Kidney (tissue), 14 donors: ENCODE results near the gene CRTC1. TPM values are rescaled to one million over a fixed set of nuclear protein-coding genes. Genes with fewer than 3 reads are reported as not detected.
A peak's percentile ranks its signal among the peaks of the same experiment; 100 is the strongest.

Source experiments
- DNase-seq, 5 donors: peaks; one replicate each; pipeline ENCODE4 v3.0.0-alpha.2; 2013 to 2020
- FAIRE-seq: peaks from 2 replicates; lab custom pipeline; 2012; peaks lifted over from hg19 to GRCh38; lab: Jason Lieb, UNC
- H3K27ac ChIP-seq, 2 donors: one replicate each; pipeline ENCODE4 v1.7.0; 2013; ENCODE audit warnings: low read depth in 2 of 2, low read length in 2 of 2, inconsistent platforms in 1 of 2
- H3K27me3 ChIP-seq: one replicate; pipeline ENCODE4 v1.7.1; 2013; ENCODE audit warnings: low read length, inconsistent platforms; ENCODE audit not compliant: control insufficient read depth, insufficient read depth
- H3K36me3 ChIP-seq, 3 donors: one replicate each; pipeline versions ENCODE4 v1.7.0 to v1.7.1; 2013; ENCODE audit warnings: low read length in 3 of 3, control low read depth in 1 of 3, inconsistent platforms in 1 of 3; ENCODE audit not compliant: insufficient read depth in 3 of 3, control insufficient read depth in 2 of 3
- H3K4me1 ChIP-seq, 3 donors: one replicate each; pipeline versions ENCODE4 v1.7.0 to v1.7.1; 2013; ENCODE audit warnings: low read length in 3 of 3, inconsistent platforms in 1 of 3, low read depth in 1 of 3; ENCODE audit not compliant: control insufficient read depth in 2 of 3, insufficient read depth in 2 of 3
- H3K4me3 ChIP-seq, 3 donors: one replicate each; pipeline versions ENCODE4 v1.7.0 to v1.8.1; 2013; ENCODE audit warnings: low read length in 3 of 3, control low read depth in 1 of 3, inconsistent platforms in 1 of 3
- H3K9ac ChIP-seq, 3 donors: one replicate each; pipeline versions ENCODE4 v1.7.0 to v1.7.1; 2013; ENCODE audit warnings: low read length in 3 of 3, control low read depth in 1 of 3, inconsistent platforms in 1 of 3
- H3K9me3 ChIP-seq, 3 donors: one replicate each; pipeline versions ENCODE4 v1.7.0 to v1.7.1; 2013; ENCODE audit warnings: low read length in 3 of 3, control low read depth in 1 of 3, inconsistent platforms in 1 of 3; ENCODE audit not compliant: control insufficient read depth in 2 of 3, insufficient read depth in 1 of 3
- intact Hi-C: fragments of 100-400 bp; cut with DNase I; formaldehyde crosslinking; loops from one replicate; pipeline ENCODE4 v1.11.1; 2022
- polyA plus RNA-seq: library from polyadenylated mRNA; stranded (reverse); fragments of 350-450 nt; fragmentation: Illumina TruSeq; extraction: RNeasy Lipid Tissue Mini Kit (QIAGEN cat#74804); gene quantifications from one replicate; pipeline ENCODE4 v1.2.3, GENCODE V29; 2014; ENCODE audit warnings: low read depth, low replicate concordance; ENCODE audit not compliant: insufficient read depth
- total RNA-seq: library from RNA; stranded (reverse); fragmentation: NEBNext Ultra II Directional; extraction: Animal tissue kit (Norgen Biotek cat#: 25700); gene quantifications from one replicate; pipeline ENCODE4 v1.2.1, GENCODE V29; 2021
- TF ChIP-seq, protein P1 (sequence below): IDR thresholded peaks from 3 replicates; pipeline ENCODE4 v1.5.1; 2012; ENCODE audit warnings: mild to moderate bottlenecking, moderate library complexity, borderline replicate concordance; ENCODE audit not compliant: insufficient read depth; ENCODE audit errors: extremely low read depth
- donor health status: control.
- donor health status: control.
- donor health status: control.
- donor health status: control.
- donor health status: control.
- donor health status: DM: yes; HTN: yes; CAD: no.
- donor health status: Normal renal cell carcinoma (clear cell type).

The CRTC1 gene
- total and polyA plus RNA-seq, 2 donors from 2014 or later: 10.9 to 26.8 TPM

DNA sequence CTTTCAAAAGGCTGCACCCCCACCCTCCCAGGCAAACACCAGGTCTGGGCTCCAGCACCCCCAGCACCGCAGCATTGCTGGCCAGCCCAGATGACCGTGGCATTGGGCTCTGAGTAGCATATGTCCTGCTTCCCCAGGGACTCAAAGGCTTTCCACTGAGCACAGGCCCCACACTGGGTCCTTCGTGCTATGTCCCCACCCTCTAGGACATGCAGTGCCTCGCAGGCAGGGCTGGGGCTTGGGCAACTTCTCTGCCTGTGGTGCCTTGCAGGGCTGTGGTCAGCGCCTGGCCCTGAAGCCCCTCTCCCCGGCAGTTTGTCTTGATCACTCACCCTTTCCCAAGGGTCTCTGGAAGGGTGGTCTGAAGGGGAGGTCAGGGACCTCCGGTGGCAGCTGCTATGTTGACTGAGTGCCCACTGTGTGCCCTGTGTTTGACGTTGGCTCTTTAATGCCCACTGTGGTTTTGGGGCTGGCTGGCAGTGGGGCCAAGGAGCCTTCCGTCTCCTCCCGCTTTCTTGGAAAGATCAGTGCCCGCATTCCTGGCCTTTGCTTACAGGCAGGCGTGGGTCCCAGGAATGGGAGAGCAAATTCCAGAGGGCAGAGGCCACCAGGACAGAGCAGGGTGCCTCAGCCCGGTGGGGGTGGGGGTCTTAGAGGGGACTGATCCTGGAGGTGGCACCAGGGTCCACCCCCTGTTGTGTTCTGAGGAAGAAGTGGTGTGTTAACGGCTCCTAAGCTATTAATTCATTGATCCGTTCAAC, 20.3 kb upstream of the CRTC1 start:
- Histone ChIP-seq H3K27me3 (no peaks in the 10 kb centered on the region), H3K9me3 (no peaks in the 10 kb centered on the region), H3K9ac (no peak overlapping the region), H3K4me1 (peaks cover 0 to 7% (median 0%) of the 10 kb centered on the region in 3 donors), H3K27ac (no peak overlapping the region), H3K4me3 (no peak overlapping the region), H3K36me3 (no peaks in the 10 kb centered on the region)
- TF ChIP-seq, protein P1, sequence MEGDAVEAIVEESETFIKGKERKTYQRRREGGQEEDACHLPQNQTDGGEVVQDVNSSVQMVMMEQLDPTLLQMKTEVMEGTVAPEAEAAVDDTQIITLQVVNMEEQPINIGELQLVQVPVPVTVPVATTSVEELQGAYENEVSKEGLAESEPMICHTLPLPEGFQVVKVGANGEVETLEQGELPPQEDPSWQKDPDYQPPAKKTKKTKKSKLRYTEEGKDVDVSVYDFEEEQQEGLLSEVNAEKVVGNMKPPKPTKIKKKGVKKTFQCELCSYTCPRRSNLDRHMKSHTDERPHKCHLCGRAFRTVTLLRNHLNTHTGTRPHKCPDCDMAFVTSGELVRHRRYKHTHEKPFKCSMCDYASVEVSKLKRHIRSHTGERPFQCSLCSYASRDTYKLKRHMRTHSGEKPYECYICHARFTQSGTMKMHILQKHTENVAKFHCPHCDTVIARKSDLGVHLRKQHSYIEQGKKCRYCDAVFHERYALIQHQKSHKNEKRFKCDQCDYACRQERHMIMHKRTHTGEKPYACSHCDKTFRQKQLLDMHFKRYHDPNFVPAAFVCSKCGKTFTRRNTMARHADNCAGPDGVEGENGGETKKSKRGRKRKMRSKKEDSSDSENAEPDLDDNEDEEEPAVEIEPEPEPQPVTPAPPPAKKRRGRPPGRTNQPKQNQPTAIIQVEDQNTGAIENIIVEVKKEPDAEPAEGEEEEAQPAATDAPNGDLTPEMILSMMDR: no peak
- intact Hi-C loops: no loop called here
- DNase-seq: peak in 1 of 5 donors; percentile 62
- FAIRE-seq: no peak

DNA sequence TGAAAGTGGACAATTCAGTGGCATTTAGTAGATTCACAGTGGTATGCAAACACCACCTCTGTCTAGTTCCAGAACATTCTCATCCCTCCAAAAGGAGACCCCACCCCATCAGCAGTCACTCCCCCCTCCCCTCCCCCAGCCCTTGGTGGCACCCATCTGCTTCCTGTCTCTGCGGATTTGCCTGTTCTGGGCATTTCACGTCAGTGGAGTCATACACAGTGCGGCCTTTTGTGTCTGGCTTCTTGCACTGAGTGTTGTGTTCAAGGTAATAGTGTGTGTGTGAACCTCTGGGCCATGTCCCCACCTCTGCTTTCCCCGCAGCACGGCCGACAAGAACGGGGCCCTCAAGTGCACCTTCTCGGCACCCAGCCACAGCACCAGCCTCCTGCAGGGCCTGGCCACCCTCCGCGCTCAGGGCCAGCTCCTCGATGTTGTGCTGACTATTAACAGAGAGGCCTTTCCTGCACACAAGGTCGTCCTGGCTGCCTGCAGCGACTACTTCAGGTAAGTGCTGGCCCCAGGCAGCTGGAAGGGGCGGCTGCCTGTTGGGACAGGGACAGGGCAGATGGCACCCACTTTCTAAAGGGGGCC, 19.4 kb upstream of the CRTC1 start:
- no peak overlapping the region for H3K4me3 ChIP-seq
- TF ChIP-seq, protein P1: no peak
- no peaks in the 10 kb centered on the region for H3K27me3 ChIP-seq
- no peak overlapping the region for H3K9ac ChIP-seq
- FAIRE-seq (no peak), DNase-seq (no peak)
- intact Hi-C loops: no loop called here
- peaks cover 0 to 7% (median 0%) of the 10 kb centered on the region in 3 donors for H3K4me1 ChIP-seq
- no peaks in the 10 kb centered on the region for H3K9me3 ChIP-seq
- no peaks in the 10 kb centered on the region for H3K36me3 ChIP-seq
- no peak overlapping the region for H3K27ac ChIP-seq

DNA sequence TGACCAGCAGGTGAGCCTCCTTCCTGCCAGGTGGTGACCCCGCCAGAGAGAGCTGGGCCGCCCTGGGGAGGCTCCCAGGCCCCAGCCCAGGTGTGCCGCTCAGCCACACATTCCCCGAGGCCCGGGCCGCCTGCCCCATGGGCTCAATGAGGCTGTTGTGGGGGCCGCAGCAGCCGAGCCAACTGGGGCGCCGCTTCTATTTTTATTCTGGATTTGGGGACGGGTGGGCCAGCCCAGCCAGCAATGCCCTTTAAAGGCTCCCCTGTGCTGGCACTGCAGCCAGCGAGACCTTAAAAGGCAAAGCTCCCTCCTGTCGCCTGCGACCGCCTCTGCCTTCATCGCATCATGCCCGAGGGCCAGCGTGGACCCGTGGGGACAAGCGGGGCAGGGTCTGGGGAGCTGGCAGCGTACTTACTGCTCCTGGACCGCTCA, 17.7 kb upstream of the CRTC1 start:
- TF ChIP-seq, protein P1: no peak
- DNase-seq: no peak
- Histone ChIP-seq H3K4me3 (no peak overlapping the region), H3K36me3 (no peaks in the 10 kb centered on the region), H3K9me3 (no peaks in the 10 kb centered on the region), H3K9ac (no peak overlapping the region), H3K27ac (no peak overlapping the region), H3K4me1 (peaks cover 0 to 7% (median 0%) of the 10 kb centered on the region in 3 donors), H3K27me3 (no peaks in the 10 kb centered on the region)
- intact Hi-C loops: no loop called here
- FAIRE-seq: no peak
